K562 (cell line): Measurements from ENCODE around the gene ZSCAN22. TPM values are rescaled to one million over a fixed set of nuclear protein-coding genes. Genes with fewer than 3 reads are reported as not detected.

Experiments
- ARID1B ChIP-seq: fragments of 450-650 bp; IDR thresholded peaks from 2 replicates; pipeline ENCODE4 v1.6.1; 2016; ENCODE audit warnings: antibody characterized with exemption, mild to moderate bottlenecking, inconsistent platforms
- EZH2 ChIP-seq: IDR thresholded peaks from 2 replicates; pipeline ENCODE4 v1.6.1; 2012; ENCODE audit warnings: low read depth, mild to moderate bottlenecking, inconsistent platforms, low read length, borderline replicate concordance
- NFRKB ChIP-seq: fragments of 450-650 bp; IDR thresholded peaks from 2 replicates; pipeline ENCODE4 v1.6.1; 2016; ENCODE audit warnings: low read depth
- NFXL1 ChIP-seq: fragments of 450-650 bp; formaldehyde crosslinking; IDR thresholded peaks from 2 replicates; pipeline ENCODE4 v1.4.0; 2021; ENCODE audit warnings: mild to moderate bottlenecking
- POLR3G ChIP-seq: IDR thresholded peaks from 2 replicates; pipeline ENCODE4 v1.6.1; 2011; ENCODE audit not compliant: insufficient read length, insufficient replicate concordance; ENCODE audit errors: extremely low read depth
- SMARCE1 ChIP-seq: fragments of 450-650 bp; IDR thresholded peaks from 2 replicates; pipeline ENCODE4 v1.7.1; 2016; ENCODE audit warnings: mild to moderate bottlenecking
- ZNF12 ChIP-seq: sonication (generic); formaldehyde crosslinking; IDR thresholded peaks from 2 replicates; pipeline ENCODE4 v1.4.0; 2020; ENCODE audit warnings: mild to moderate bottlenecking, missing genetic modification reagents
- ZNF707 ChIP-seq: fragments of 250-450 bp; sonication (Bioruptor Pico); conservative IDR thresholded peaks from 2 replicates; pipeline ENCODE4 v1.8.0; 2022; ENCODE audit warnings: inconsistent platforms, mild to moderate bottlenecking, moderate library complexity
- polyA plus RNA-seq, 8 experiments: library from polyadenylated mRNA; depleted of rRNA in 4 of 8; stranded (reverse) in 5 of 8; unstranded in 3 of 8; fragments of >200 nt; fragmentation: Nextera tagmentation in 2 of 8; fragmentation: Illumina TruSeq in 1 of 8; extraction: Ambion mirVana in 2 of 8; extraction: Trizol in 1 of 8; gene quantifications; 2 replicates each; pipeline versions ENCODE4 v1.2.1 to v1.2.3, GENCODE V29; 2011 to 2014; ENCODE audit warnings: inconsistent platforms in 1 of 8, missing spikeins in 1 of 8
- total RNA-seq, 7 experiments: library from RNA; depleted of rRNA in 6 of 7; stranded (reverse); fragments of >200 nt in 6 of 7; fragmentation: Illumina TruSeq in 2 of 7; extraction: Trizol in 2 of 7; gene quantifications; 2 replicates each; pipeline versions ENCODE4 v1.2.1 to v1.2.3, GENCODE V29; 2011 to 2021; ENCODE audit warnings: low replicate concordance in 1 of 7
- TF ChIP-seq, protein P1 (sequence below): fragments of 450-650 bp; formaldehyde crosslinking; IDR thresholded peaks from 2 replicates; pipeline ENCODE4 v1.4.0; 2020; ENCODE audit warnings: mild to moderate bottlenecking, mixed read lengths
- TF ChIP-seq, protein P2 (sequence below): sonication (generic); formaldehyde crosslinking; IDR thresholded peaks from 2 replicates; pipeline ENCODE4 v1.8.0; 2022; ENCODE audit warnings: mild to moderate bottlenecking, missing genetic modification reagents
- TF ChIP-seq, protein P3 (sequence below): IDR thresholded peaks from 2 replicates; pipeline ENCODE4 v1.6.1; 2016; ENCODE audit warnings: missing genetic modification characterization, missing compliant biosample characterization
- TF ChIP-seq, protein P4 (sequence below), 3 experiments: IDR thresholded peaks in 2 of 3; conservative IDR thresholded peaks in 1 of 3; 2 replicates each; pipeline ENCODE4 v1.5.1; 2011 to 2012; ENCODE audit warnings: low read length in 3 of 3, mild to moderate bottlenecking in 3 of 3, control low read depth in 2 of 3, improper control_type of control experiment in 1 of 3, inconsistent platforms in 1 of 3, low read depth in 1 of 3, mixed read lengths in 1 of 3, moderate library complexity in 1 of 3; ENCODE audit not compliant: insufficient read depth in 2 of 3
- TF ChIP-seq, protein P5 (sequence below): fragments of 250-450 bp; sonication (Bioruptor Pico); IDR thresholded peaks from 2 replicates; pipeline ENCODE4 v1.5.0; 2021; ENCODE audit warnings: mild to moderate bottlenecking, borderline replicate concordance
- TF ChIP-seq, protein P6 (sequence below): fragments of 250-450 bp; sonication (Bioruptor Pico); IDR thresholded peaks from 2 replicates; pipeline ENCODE4 v1.4.0; 2020
- TF ChIP-seq, protein P7 (sequence below): fragments of 250-450 bp; sonication (Bioruptor Pico); IDR thresholded peaks from 2 replicates; pipeline ENCODE4 v1.8.0; 2022; ENCODE audit warnings: inconsistent platforms, mild to moderate bottlenecking, moderate library complexity, borderline replicate concordance

The ZSCAN22 gene
- total and polyA plus RNA-seq, 9 of the 15 experiments (the other 6 are each of a cell fraction or from before 2014, with no cell fraction given), result 0.98 to 5.3 (median 3.0) TPM

DNA sequence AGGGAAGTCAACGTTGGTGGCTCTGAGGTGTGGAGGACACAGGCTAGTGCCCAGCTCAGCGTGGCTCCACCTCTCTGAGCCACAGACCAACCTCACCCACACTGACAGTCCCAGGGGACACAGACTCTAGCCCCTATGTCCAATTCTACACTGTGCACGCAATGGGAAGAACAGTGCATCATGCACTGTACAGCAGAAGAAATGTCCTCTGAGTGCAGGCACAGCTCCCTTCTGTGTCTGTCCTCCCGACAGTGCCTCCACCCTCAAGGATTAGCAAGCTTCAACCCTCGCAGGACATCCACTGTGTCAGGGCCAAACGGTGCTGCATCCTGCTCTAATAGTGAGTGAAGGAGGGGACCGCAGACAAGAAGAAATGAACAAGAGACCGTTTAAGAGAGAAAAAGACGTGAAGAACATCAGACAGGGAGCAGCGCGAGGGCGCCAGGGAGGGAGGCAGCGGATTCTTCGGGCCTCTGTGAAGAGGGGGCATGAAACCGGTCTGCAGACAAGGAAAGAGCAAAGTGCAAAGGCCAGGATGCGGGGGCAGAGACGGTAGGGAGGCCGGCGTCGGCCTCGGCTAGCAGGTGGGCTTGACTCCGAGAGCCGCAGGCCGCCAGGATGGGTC, 53.4 kb downstream of the ZSCAN22 start (continued):
- peak; percentile 51; the same call in 1 of the 2 replicates for TF ChIP-seq SMARCE1
- TF ChIP-seq, protein P1, sequence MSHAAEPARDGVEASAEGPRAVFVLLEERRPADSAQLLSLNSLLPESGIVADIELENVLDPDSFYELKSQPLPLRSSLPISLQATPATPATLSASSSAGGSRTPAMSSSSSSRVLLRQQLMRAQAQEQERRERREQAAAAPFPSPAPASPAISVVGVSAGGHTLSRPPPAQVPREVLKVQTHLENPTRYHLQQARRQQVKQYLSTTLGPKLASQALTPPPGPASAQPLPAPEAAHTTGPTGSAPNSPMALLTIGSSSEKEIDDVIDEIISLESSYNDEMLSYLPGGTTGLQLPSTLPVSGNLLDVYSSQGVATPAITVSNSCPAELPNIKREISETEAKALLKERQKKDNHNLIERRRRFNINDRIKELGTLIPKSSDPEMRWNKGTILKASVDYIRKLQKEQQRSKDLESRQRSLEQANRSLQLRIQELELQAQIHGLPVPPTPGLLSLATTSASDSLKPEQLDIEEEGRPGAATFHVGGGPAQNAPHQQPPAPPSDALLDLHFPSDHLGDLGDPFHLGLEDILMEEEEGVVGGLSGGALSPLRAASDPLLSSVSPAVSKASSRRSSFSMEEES (CRISPR knock-in tag), result no peak
- TF ChIP-seq NFRKB, result no peak
- TF ChIP-seq, protein P2, sequence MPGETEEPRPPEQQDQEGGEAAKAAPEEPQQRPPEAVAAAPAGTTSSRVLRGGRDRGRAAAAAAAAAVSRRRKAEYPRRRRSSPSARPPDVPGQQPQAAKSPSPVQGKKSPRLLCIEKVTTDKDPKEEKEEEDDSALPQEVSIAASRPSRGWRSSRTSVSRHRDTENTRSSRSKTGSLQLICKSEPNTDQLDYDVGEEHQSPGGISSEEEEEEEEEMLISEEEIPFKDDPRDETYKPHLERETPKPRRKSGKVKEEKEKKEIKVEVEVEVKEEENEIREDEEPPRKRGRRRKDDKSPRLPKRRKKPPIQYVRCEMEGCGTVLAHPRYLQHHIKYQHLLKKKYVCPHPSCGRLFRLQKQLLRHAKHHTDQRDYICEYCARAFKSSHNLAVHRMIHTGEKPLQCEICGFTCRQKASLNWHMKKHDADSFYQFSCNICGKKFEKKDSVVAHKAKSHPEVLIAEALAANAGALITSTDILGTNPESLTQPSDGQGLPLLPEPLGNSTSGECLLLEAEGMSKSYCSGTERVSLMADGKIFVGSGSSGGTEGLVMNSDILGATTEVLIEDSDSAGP (CRISPR knock-in tag), result no peak
- TF ChIP-seq, protein P3, sequence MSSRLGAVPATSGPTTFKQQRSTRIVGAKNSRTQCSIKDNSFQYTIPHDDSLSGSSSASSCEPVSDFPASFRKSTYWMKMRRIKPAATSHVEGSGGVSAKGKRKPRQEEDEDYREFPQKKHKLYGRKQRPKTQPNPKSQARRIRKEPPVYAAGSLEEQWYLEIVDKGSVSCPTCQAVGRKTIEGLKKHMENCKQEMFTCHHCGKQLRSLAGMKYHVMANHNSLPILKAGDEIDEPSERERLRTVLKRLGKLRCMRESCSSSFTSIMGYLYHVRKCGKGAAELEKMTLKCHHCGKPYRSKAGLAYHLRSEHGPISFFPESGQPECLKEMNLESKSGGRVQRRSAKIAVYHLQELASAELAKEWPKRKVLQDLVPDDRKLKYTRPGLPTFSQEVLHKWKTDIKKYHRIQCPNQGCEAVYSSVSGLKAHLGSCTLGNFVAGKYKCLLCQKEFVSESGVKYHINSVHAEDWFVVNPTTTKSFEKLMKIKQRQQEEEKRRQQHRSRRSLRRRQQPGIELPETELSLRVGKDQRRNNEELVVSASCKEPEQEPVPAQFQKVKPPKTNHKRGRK (tag), result no peak
- peak; percentile 80; the same call in 1 of the 2 replicates for TF ChIP-seq ZNF12 (CRISPR knock-in tag)
- 0 out of 2 replicates have a peak, but pooled peaks have one; percentile 35 for TF ChIP-seq ARID1B
- TF ChIP-seq, protein P4, sequence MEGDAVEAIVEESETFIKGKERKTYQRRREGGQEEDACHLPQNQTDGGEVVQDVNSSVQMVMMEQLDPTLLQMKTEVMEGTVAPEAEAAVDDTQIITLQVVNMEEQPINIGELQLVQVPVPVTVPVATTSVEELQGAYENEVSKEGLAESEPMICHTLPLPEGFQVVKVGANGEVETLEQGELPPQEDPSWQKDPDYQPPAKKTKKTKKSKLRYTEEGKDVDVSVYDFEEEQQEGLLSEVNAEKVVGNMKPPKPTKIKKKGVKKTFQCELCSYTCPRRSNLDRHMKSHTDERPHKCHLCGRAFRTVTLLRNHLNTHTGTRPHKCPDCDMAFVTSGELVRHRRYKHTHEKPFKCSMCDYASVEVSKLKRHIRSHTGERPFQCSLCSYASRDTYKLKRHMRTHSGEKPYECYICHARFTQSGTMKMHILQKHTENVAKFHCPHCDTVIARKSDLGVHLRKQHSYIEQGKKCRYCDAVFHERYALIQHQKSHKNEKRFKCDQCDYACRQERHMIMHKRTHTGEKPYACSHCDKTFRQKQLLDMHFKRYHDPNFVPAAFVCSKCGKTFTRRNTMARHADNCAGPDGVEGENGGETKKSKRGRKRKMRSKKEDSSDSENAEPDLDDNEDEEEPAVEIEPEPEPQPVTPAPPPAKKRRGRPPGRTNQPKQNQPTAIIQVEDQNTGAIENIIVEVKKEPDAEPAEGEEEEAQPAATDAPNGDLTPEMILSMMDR (IDR thresholded peaks at IDR 0.05 in 2 of 3, conservative IDR thresholded peaks at IDR 0.05 in 1 of 3; ENCODE audit: insufficient read depth in 2 of 3, low read depth in 1 of 3, low read length in 3 of 3), result 0 out of 6 replicates have a peak, but pooled peaks of 2 of the 3 experiments have one; percentile 7
- TF ChIP-seq, protein P5, sequence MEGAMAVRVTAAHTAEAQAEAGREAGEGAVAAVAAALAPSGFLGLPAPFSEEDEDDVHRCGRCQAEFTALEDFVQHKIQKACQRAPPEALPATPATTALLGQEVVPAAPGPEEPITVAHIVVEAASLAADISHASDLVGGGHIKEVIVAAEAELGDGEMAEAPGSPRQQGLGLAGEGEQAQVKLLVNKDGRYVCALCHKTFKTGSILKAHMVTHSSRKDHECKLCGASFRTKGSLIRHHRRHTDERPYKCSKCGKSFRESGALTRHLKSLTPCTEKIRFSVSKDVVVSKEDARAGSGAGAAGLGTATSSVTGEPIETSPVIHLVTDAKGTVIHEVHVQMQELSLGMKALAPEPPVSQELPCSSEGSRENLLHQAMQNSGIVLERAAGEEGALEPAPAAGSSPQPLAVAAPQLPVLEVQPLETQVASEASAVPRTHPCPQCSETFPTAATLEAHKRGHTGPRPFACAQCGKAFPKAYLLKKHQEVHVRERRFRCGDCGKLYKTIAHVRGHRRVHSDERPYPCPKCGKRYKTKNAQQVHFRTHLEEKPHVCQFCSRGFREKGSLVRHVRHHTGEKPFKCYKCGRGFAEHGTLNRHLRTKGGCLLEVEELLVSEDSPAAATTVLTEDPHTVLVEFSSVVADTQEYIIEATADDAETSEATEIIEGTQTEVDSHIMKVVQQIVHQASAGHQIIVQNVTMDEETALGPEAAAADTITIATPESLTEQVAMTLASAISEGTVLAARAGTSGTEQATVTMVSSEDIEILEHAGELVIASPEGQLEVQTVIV (CRISPR knock-in tag), result no peak
- TF ChIP-seq NFXL1 (CRISPR knock-in tag), result no peak
- TF ChIP-seq ZNF707 (CRISPR knock-in tag), result no peak
- TF ChIP-seq, protein P6, sequence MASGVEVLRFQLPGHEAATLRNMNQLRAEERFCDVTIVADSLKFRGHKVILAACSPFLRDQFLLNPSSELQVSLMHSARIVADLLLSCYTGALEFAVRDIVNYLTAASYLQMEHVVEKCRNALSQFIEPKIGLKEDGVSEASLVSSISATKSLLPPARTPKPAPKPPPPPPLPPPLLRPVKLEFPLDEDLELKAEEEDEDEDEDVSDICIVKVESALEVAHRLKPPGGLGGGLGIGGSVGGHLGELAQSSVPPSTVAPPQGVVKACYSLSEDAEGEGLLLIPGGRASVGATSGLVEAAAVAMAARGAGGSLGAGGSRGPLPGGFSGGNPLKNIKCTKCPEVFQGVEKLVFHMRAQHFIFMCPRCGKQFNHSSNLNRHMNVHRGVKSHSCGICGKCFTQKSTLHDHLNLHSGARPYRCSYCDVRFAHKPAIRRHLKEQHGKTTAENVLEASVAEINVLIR (CRISPR knock-in tag), result no peak
- TF ChIP-seq, protein P7, sequence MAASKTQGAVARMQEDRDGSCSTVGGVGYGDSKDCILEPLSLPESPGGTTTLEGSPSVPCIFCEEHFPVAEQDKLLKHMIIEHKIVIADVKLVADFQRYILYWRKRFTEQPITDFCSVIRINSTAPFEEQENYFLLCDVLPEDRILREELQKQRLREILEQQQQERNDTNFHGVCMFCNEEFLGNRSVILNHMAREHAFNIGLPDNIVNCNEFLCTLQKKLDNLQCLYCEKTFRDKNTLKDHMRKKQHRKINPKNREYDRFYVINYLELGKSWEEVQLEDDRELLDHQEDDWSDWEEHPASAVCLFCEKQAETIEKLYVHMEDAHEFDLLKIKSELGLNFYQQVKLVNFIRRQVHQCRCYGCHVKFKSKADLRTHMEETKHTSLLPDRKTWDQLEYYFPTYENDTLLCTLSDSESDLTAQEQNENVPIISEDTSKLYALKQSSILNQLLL (CRISPR knock-in tag), result no peak
- no peak for TF ChIP-seq POLR3G
- TF ChIP-seq EZH2, result no peak
